ENCODE data around the gene EXOSC5. TPM values are rescaled to one million over a fixed set of nuclear protein-coding genes. Genes with fewer than 3 reads are reported as not detected.

EXOSC5 gene
- total and polyA plus RNA-seq, 2 of the 13 experiments (the other 11 are each of a cell fraction or from before 2014, with no cell fraction given), result 24.1 to 26.5 TPM

DNA sequence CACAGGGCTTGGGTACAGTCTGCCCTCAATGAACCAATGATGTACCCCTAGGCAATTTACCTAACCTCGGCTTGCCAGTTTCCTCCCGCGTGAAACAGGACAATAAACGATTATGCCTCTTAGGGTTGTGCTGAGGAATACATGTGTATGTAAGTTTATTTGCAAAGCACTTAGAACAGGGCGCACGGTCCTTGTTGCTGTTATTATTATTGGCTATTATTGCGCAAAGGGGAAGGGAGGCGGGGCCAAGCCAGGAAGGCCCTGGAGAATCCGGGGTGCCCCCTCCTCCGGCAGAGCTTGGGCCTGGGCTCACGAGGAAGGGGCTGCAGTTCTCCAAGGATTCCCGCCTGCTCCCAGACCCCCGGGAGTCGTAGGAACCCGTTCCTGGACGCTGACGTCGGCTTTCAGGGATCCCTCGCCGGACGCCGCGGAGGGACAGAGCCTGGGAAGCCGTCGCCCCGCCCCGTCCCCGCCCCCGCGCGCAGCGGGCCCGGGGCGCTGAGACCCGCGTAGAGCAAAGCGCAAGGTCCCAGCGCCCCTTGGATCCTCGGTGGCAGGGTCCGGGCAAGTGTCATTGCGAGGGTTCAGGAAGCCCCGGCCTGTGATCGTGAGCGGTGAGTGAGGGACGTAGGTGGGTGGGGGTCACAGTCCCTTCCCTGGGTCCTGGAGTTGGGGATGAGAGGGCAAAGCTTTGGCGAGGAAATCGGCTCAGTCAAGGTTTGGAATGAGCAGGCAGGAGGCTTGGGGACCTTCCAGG, 20.7 kb downstream of the EXOSC5 start, which contains the start of gene TMEM91 (continued):
- TF ChIP-seq, protein P1, sequence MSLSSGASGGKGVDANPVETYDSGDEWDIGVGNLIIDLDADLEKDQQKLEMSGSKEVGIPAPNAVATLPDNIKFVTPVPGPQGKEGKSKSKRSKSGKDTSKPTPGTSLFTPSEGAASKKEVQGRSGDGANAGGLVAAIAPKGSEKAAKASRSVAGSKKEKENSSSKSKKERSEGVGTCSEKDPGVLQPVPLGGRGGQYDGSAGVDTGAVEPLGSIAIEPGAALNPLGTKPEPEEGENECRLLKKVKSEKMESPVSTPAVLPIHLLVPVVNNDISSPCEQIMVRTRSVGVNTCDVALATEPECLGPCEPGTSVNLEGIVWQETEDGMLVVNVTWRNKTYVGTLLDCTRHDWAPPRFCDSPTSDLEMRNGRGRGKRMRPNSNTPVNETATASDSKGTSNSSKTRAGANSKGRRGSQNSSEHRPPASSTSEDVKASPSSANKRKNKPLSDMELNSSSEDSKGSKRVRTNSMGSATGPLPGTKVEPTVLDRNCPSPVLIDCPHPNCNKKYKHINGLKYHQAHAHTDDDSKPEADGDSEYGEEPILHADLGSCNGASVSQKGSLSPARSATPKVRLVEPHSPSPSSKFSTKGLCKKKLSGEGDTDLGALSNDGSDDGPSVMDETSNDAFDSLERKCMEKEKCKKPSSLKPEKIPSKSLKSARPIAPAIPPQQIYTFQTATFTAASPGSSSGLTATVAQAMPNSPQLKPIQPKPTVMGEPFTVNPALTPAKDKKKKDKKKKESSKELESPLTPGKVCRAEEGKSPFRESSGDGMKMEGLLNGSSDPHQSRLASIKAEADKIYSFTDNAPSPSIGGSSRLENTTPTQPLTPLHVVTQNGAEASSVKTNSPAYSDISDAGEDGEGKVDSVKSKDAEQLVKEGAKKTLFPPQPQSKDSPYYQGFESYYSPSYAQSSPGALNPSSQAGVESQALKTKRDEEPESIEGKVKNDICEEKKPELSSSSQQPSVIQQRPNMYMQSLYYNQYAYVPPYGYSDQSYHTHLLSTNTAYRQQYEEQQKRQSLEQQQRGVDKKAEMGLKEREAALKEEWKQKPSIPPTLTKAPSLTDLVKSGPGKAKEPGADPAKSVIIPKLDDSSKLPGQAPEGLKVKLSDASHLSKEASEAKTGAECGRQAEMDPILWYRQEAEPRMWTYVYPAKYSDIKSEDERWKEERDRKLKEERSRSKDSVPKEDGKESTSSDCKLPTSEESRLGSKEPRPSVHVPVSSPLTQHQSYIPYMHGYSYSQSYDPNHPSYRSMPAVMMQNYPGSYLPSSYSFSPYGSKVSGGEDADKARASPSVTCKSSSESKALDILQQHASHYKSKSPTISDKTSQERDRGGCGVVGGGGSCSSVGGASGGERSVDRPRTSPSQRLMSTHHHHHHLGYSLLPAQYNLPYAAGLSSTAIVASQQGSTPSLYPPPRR (CRISPR knock-in tag; IDR thresholded peaks at IDR 0.05; ENCODE audit: borderline replicate concordance), result no peak
- TF ChIP-seq, protein P2, sequence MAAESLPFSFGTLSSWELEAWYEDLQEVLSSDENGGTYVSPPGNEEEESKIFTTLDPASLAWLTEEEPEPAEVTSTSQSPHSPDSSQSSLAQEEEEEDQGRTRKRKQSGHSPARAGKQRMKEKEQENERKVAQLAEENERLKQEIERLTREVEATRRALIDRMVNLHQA (CRISPR knock-in tag; IDR thresholded peaks at IDR 0.05), result no peak
- no peak for TF ChIP-seq DNMT3B (CRISPR knock-in tag; conservative IDR thresholded peaks at IDR 0.05)
- peak; percentile 43; the same call in 1 of the 2 replicates for TF ChIP-seq ELF3 (CRISPR knock-in tag; IDR thresholded peaks at IDR 0.05)
- TF ChIP-seq ZIK1 (CRISPR knock-in tag; IDR thresholded peaks at IDR 0.05; ENCODE audit: borderline replicate concordance, low read depth), result no peak
- TF ChIP-seq HOXD1 (CRISPR knock-in tag; IDR thresholded peaks at IDR 0.05), result no peak
- TF ChIP-seq, protein P3, sequence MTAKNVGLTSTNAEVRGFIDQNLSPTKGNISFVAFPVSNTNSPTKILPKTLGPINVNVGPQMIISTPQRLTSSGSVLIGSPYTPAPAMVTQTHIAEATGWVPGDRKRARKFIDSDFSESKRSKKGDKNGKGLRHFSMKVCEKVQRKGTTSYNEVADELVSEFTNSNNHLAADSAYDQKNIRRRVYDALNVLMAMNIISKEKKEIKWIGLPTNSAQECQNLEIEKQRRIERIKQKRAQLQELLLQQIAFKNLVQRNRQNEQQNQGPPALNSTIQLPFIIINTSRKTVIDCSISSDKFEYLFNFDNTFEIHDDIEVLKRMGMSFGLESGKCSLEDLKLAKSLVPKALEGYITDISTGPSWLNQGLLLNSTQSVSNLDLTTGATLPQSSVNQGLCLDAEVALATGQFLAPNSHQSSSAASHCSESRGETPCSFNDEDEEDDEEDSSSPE (CRISPR knock-in tag; IDR thresholded peaks at IDR 0.05), result no peak
- TF ChIP-seq ZNF713 (CRISPR knock-in tag; IDR thresholded peaks at IDR 0.05), result no peak
- no peak for TF ChIP-seq ZNF75D (CRISPR knock-in tag; IDR thresholded peaks at IDR 0.05; ENCODE audit: borderline replicate concordance)
- TF ChIP-seq, protein P4, sequence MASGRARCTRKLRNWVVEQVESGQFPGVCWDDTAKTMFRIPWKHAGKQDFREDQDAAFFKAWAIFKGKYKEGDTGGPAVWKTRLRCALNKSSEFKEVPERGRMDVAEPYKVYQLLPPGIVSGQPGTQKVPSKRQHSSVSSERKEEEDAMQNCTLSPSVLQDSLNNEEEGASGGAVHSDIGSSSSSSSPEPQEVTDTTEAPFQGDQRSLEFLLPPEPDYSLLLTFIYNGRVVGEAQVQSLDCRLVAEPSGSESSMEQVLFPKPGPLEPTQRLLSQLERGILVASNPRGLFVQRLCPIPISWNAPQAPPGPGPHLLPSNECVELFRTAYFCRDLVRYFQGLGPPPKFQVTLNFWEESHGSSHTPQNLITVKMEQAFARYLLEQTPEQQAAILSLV (CRISPR knock-in tag; IDR thresholded peaks at IDR 0.05; ENCODE audit: borderline replicate concordance), result no peak
- TF ChIP-seq, protein P5, sequence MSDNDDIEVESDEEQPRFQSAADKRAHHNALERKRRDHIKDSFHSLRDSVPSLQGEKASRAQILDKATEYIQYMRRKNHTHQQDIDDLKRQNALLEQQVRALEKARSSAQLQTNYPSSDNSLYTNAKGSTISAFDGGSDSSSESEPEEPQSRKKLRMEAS (IDR thresholded peaks at IDR 0.05), result peak; percentile 43; the same call in 1 of the 2 replicates
- no peak for TF ChIP-seq TOE1 (CRISPR knock-in tag; IDR thresholded peaks at IDR 0.05)
- no peak for TF ChIP-seq NRL (CRISPR knock-in tag; IDR thresholded peaks at IDR 0.05; ENCODE audit: borderline replicate concordance)
- no peak for TF ChIP-seq PAX8 (CRISPR knock-in tag; IDR thresholded peaks at IDR 0.05; ENCODE audit: borderline replicate concordance)
- TF ChIP-seq, protein P6, sequence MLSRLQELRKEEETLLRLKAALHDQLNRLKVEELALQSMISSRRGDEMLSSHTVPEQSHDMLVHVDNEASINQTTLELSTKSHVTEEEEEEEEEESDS (CRISPR knock-in tag; IDR thresholded peaks at IDR 0.05; ENCODE audit: borderline replicate concordance), result no peak
- TF ChIP-seq HOXA9 (CRISPR knock-in tag; IDR thresholded peaks at IDR 0.05; ENCODE audit: borderline replicate concordance), result no peak
- TF ChIP-seq ZNF296 (CRISPR knock-in tag; conservative IDR thresholded peaks at IDR 0.05), result no peak
- TF ChIP-seq ZSCAN22 (CRISPR knock-in tag; IDR thresholded peaks at IDR 0.05), result no peak
- no peak for TF ChIP-seq MAZ (IDR thresholded peaks at IDR 0.05; ENCODE audit: borderline replicate concordance, low read depth, low read length)
- TF ChIP-seq MAZ (CRISPR knock-in tag; IDR thresholded peaks at IDR 0.05; ENCODE audit: low read depth), result peak; percentile 61
- TF ChIP-seq, protein P7, sequence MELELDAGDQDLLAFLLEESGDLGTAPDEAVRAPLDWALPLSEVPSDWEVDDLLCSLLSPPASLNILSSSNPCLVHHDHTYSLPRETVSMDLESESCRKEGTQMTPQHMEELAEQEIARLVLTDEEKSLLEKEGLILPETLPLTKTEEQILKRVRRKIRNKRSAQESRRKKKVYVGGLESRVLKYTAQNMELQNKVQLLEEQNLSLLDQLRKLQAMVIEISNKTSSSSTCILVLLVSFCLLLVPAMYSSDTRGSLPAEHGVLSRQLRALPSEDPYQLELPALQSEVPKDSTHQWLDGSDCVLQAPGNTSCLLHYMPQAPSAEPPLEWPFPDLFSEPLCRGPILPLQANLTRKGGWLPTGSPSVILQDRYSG (CRISPR knock-in tag; IDR thresholded peaks at IDR 0.05), result no peak
